ENCODE data around the gene XPO1. TPM values are rescaled to one million over a fixed set of nuclear protein-coding genes. Genes with fewer than 3 reads are reported as not detected.
"Not testable (repeated sequence)": the region's sequence is repeated elsewhere in the genome, so short reads cannot be mapped to it uniquely, and the experiment has no call there.

XPO1 gene
- total and polyA plus RNA-seq, 10 donors: 56.8 to 164 (median 101) TPM

GRCh38 chr2:61469424-61470121 lies 68.6 kb downstream of the XPO1 start:
- no peaks in the 10 kb centered on the region for H3K27me3 ChIP-seq (replicated peaks in 1 of 7)
- no peaks in the 10 kb centered on the region for H3K9me3 ChIP-seq
- intact Hi-C loops (cut with DNase I; ENCODE audit: low total_unique reads): no loop called here
- TF ChIP-seq CTCF (IDR thresholded peaks at IDR 0.05 in 8 of 11, conservative IDR thresholded peaks at IDR 0.05 in 3 of 11): no peak
- TF ChIP-seq POLR2AphosphoS5 (IDR thresholded peaks at IDR 0.05): no peak
- H3K4me1 ChIP-seq: peaks cover 24 to 68% (median 59%) of the 10 kb centered on the region in 6 donors
- H3K36me3 ChIP-seq: peaks cover 0 to 33% (median 0%) of the 10 kb centered on the region in 6 donors
- WGBS, 5 donors: 7 to 11% (median 9%) methylated on average over 8 of the region's 8 CpGs
- no peak for DNase-seq
- peak overlapping the region; percentile 49 to 91 (median 73) for H3K4me3 ChIP-seq
- H3K27ac ChIP-seq: peak overlapping the region; percentile 94 to 99 (median 99)

- Histone ChIP-seq H3K27ac (peak overlapping the region in 2 of 8 donors; percentile 99), H3K4me1 (peaks cover 35 to 82% (median 69%) of the 10 kb centered on the region in 6 donors), H3K36me3 (peaks cover 0 to 33% (median 0%) of the 10 kb centered on the region in 6 donors)
- H3K4me3 ChIP-seq; H3K9me3 ChIP-seq; H3K27me3 ChIP-seq (replicated peaks in 1 of 7); intact Hi-C loops (cut with DNase I; ENCODE audit: low total_unique reads); DNase-seq: not testable (repeated sequence)
- 91 to 96% (median 94%) methylated on average over 10 of the region's 10 CpGs for WGBS, 5 donors
Measured at GRCh38 chr2:61468231-61468630, 69.9 kb downstream of the XPO1 start.

- no peak overlapping the region for H3K27ac ChIP-seq
- no peak for DNase-seq
- TF ChIP-seq CTCF (IDR thresholded peaks at IDR 0.05 in 8 of 11, conservative IDR thresholded peaks at IDR 0.05 in 3 of 11) (no peak), POLR2AphosphoS5 (IDR thresholded peaks at IDR 0.05) (no peak), POLR2A (IDR thresholded peaks at IDR 0.05) (no peak)
- peaks cover 0 to 33% (median 0%) of the 10 kb centered on the region in 6 donors for H3K36me3 ChIP-seq
- H3K27me3 ChIP-seq (replicated peaks in 1 of 7): no peaks in the 10 kb centered on the region
- intact Hi-C loops (cut with DNase I; ENCODE audit: low total_unique reads): no loop called here
- H3K4me3 ChIP-seq: no peak overlapping the region
- peaks cover 30 to 100% (median 76%) of the 10 kb centered on the region in 6 donors for H3K4me1 ChIP-seq
- no peaks in the 10 kb centered on the region for H3K9me3 ChIP-seq
- 71 to 83% (median 75%) methylated on average over 3 of the region's 3 CpGs for WGBS, 5 donors
Measured at GRCh38 chr2:61465045-61465444, 73.1 kb downstream of the XPO1 start.

- no peaks in the 10 kb centered on the region for H3K9me3 ChIP-seq
- WGBS, 5 donors: 77 to 86% (median 78%) methylated on average over 7 of the region's 7 CpGs
- peak overlapping the region in 1 of 8 donors; percentile 19 for H3K4me3 ChIP-seq
- no peaks in the 10 kb centered on the region for H3K27me3 ChIP-seq (replicated peaks in 1 of 7)
- intact Hi-C loops (cut with DNase I; ENCODE audit: low total_unique reads): no loop called here
- peaks cover 23 to 100% (median 74%) of the 10 kb centered on the region in 6 donors for H3K4me1 ChIP-seq
- H3K27ac ChIP-seq: peak overlapping the region in 4 of 8 donors; percentile 13 to 74 (median 32)
- no peak for DNase-seq
- peaks cover 0 to 37% (median 0%) of the 10 kb centered on the region in 6 donors for H3K36me3 ChIP-seq
- TF ChIP-seq POLR2AphosphoS5 (IDR thresholded peaks at IDR 0.05): no peak
- no peak for TF ChIP-seq POLR2A (IDR thresholded peaks at IDR 0.05)
- TF ChIP-seq CTCF (IDR thresholded peaks at IDR 0.05 in 8 of 11, conservative IDR thresholded peaks at IDR 0.05 in 3 of 11): no peak
Measured at GRCh38 chr2:61463769-61464475, 74.2 kb downstream of the XPO1 start.
